Natural killer cell (primary cell): Measurements from ENCODE around the gene RBP3. TPM values are rescaled to one million over a fixed set of nuclear protein-coding genes. Genes with fewer than 3 reads are reported as not detected.

Experiments used
- ATAC-seq, 3 donors: fragments of 150-1000 bp in 2 of 3; fragments of 200-7000 bp in 1 of 3; cut with Tn5 transposase; 1 replicate in 1 of 3; 2 replicates in 2 of 3; pipeline ENCODE4 v1.10.0; 2021; ENCODE audit warnings: mild to moderate bottlenecking in 2 of 3, moderate library complexity in 2 of 3
- DNase-seq, 2 donors: peaks; one replicate each; pipeline versions ENCODE4 v3.0.0 to v3.0.0-alpha.2; 2013 to 2021; ENCODE audit warnings: mixed read lengths in 1 of 2
- H3K27ac ChIP-seq: one replicate; pipeline ENCODE4 v1.5.1; 2013; ENCODE audit warnings: mild to moderate bottlenecking, low read length
- H3K27me3 ChIP-seq: one replicate; pipeline ENCODE4 v1.6.1; 2013; ENCODE audit warnings: low read length; ENCODE audit not compliant: control insufficient read depth, insufficient read depth
- H3K36me3 ChIP-seq: one replicate; pipeline ENCODE4 v1.6.1; 2013; ENCODE audit warnings: low read length; ENCODE audit not compliant: control insufficient read depth, insufficient read depth
- H3K4me1 ChIP-seq: one replicate; pipeline ENCODE4 v1.6.1; 2013; ENCODE audit warnings: low read length; ENCODE audit not compliant: control insufficient read depth, insufficient read depth
- H3K4me3 ChIP-seq: one replicate; pipeline ENCODE4 v1.5.1; 2013; ENCODE audit warnings: low read length
- H3K9me3 ChIP-seq: one replicate; pipeline ENCODE4 v1.6.1; 2013; ENCODE audit warnings: low read length; ENCODE audit not compliant: control insufficient read depth, insufficient read depth
- H3K27ac Mint-ChIP-seq, 2 donors: one replicate each; pipeline ENCODE4 v1.8.0; 2022; ENCODE audit warnings: mild to moderate bottlenecking in 2 of 2, mixed read lengths in 2 of 2, moderate library complexity in 1 of 2
- H3K27me3 Mint-ChIP-seq, 2 donors: one replicate each; pipeline ENCODE4 v1.8.0; 2022; ENCODE audit warnings: low read depth in 2 of 2, mixed read lengths in 2 of 2
- H3K36me3 Mint-ChIP-seq: one replicate; pipeline ENCODE4 v1.8.0; 2022; ENCODE audit warnings: mixed read lengths
- H3K4me1 Mint-ChIP-seq, 2 donors: one replicate each; pipeline ENCODE4 v1.8.0; 2022; ENCODE audit warnings: mixed read lengths in 2 of 2
- H3K4me3 Mint-ChIP-seq: one replicate; pipeline ENCODE4 v1.8.0; 2022; ENCODE audit warnings: mild to moderate bottlenecking, moderate library complexity, mixed read lengths
- H3K9me3 Mint-ChIP-seq, 2 donors: one replicate each; pipeline ENCODE4 v1.8.0; 2022; ENCODE audit warnings: mixed read lengths in 2 of 2
- WGBS: methylation state at CpG from one replicate; pipeline ENCODE4 v1.1.7; 2013; ENCODE audit warnings: missing lambda C conversion rate; ENCODE audit not compliant: insufficient coverage; 5-methylcytosine and 5-hydroxymethylcytosine counted together
- intact Hi-C: fragments of 100-400 bp; cut with micrococcal nuclease; formaldehyde crosslinking; loops from one replicate; pipeline ENCODE4 v1.14.2; 2022
- total RNA-seq, 4 donors: library from RNA; stranded (reverse); fragments of 120-200 nt in 1 of 4; gene quantifications; one replicate each; pipeline versions ENCODE4 v1.2.3 to v1.2.4, GENCODE V29; 2013 to 2022
- TF ChIP-seq, protein P1 (sequence below): fragments of 200-600 bp; IDR thresholded peaks from one replicate; pipeline ENCODE4 v1.8.0; 2022; ENCODE audit warnings: antibody characterized with exemption

The RBP3 gene
- total RNA-seq, 3 donors from 2014 or later (not counting 1 experiment from before 2014, with no cell fraction given), result not detected

DNA sequence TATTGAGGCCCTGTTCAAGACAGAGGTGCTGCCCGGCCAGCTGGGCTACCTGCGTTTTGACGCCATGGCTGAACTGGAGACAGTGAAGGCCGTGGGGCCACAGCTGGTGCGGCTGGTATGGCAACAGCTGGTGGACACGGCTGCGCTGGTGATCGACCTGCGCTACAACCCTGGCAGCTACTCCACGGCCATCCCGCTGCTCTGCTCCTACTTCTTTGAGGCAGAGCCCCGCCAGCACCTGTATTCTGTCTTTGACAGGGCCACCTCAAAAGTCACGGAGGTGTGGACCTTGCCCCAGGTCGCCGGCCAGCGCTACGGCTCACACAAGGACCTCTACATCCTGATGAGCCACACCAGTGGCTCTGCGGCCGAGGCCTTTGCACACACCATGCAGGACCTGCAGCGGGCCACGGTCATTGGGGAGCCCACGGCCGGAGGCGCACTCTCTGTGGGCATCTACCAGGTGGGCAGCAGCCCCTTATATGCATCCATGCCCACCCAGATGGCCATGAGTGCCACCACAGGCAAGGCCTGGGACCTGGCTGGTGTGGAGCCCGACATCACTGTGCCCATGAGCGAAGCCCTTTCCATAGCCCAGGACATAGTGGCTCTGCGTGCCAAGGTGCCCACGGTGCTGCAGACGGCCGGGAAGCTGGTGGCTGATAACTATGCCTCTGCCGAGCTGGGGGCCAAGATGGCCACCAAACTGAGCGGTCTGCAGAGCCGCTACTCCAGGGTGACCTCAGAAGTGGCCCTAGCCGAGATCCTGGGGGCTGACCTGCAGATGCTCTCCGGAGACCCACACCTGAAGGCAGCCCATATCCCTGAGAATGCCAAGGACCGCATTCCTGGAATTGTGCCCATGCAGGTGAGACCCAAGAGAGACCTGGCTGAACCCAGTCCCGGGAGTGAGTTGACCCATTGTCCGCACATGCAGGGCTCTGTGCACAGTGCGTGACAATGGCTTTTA lies 2.8 kb downstream of the RBP3 start:
- TF ChIP-seq, protein P1, sequence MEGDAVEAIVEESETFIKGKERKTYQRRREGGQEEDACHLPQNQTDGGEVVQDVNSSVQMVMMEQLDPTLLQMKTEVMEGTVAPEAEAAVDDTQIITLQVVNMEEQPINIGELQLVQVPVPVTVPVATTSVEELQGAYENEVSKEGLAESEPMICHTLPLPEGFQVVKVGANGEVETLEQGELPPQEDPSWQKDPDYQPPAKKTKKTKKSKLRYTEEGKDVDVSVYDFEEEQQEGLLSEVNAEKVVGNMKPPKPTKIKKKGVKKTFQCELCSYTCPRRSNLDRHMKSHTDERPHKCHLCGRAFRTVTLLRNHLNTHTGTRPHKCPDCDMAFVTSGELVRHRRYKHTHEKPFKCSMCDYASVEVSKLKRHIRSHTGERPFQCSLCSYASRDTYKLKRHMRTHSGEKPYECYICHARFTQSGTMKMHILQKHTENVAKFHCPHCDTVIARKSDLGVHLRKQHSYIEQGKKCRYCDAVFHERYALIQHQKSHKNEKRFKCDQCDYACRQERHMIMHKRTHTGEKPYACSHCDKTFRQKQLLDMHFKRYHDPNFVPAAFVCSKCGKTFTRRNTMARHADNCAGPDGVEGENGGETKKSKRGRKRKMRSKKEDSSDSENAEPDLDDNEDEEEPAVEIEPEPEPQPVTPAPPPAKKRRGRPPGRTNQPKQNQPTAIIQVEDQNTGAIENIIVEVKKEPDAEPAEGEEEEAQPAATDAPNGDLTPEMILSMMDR, result no peak
- 91% methylated on average over 39 of the region's 39 CpGs for WGBS
- intact Hi-C loops, result no loop called here
- DNase-seq, result no peak
- H3K27ac ChIP-seq, result no peak overlapping the region
- no peaks in the 10 kb centered on the region for H3K4me1 ChIP-seq
- Mint-ChIP-seq H3K9me3 (no peaks in the 10 kb centered on the region), H3K27me3 (peaks cover 0 to 6% of the 10 kb centered on the region in 2 donors), H3K36me3 (no peaks in the 10 kb centered on the region), H3K4me3 (no peak overlapping the region), H3K27ac (no peak overlapping the region), H3K4me1 (no peaks in the 10 kb centered on the region)
- no peaks in the 10 kb centered on the region for H3K9me3 ChIP-seq
- H3K4me3 ChIP-seq, result no peak overlapping the region
- no peak for ATAC-seq
- no peaks in the 10 kb centered on the region for H3K27me3 ChIP-seq
- H3K36me3 ChIP-seq, result no peaks in the 10 kb centered on the region

DNA sequence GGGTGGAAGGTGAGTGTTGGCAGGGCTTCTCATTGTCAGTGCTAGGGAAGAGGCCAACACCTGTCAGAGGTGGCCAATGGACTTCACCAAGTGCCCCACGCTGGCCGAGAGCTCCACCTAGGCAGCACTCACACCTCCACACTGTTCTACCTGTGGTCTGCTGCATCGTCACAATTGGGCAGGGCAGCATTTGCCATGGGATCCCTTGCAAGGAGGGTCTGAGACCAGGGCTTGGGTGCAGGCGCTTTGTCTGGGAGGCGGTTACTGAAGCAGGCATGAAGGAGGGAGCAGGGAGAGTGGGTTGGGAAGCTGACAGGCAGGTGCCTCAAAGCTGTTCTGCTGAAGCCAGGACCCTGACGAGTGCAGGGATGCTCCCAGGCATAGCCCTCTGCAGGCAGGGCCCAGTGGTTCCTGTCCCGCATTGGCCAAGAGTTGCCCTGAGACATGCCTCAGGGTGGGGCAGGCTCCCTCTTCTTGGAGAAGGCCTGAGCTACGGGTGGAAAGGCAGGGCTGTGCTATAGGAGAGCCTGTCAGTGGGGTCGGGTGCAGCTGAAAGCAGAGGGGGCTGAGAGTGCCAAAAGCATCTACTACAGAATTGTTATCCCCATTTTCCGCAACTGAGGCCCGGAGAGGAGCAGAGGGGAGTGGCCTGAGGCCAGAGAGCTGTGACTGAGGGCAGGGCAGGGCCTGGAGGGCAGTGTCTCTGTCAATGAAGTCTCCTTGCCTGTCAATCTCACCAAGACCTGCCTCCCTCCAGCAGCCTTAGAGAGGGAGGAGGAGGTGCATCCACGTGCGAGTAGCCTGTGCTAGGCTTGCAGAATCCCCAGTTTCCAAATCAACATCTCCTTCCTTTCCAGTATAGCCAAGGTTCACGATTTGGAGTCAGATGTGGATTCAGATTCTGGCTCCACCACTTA lies 4.0 kb downstream of the RBP3 start:
- Histone ChIP-seq H3K27ac (no peak overlapping the region), H3K4me1 (no peaks in the 10 kb centered on the region), H3K4me3 (no peak overlapping the region), H3K36me3 (no peaks in the 10 kb centered on the region), H3K27me3 (no peaks in the 10 kb centered on the region), H3K9me3 (no peaks in the 10 kb centered on the region)
- TF ChIP-seq, protein P1, result no peak
- 82% methylated on average over 13 of the region's 14 CpGs for WGBS
- no peak overlapping the region for H3K4me3 Mint-ChIP-seq
- intact Hi-C loops, result no loop called here
- DNase-seq, result no peak
- no peaks in the 10 kb centered on the region for H3K4me1 Mint-ChIP-seq
- no peaks in the 10 kb centered on the region for H3K27me3 Mint-ChIP-seq
- H3K9me3 Mint-ChIP-seq, result no peaks in the 10 kb centered on the region
- H3K36me3 Mint-ChIP-seq, result no peaks in the 10 kb centered on the region
- H3K27ac Mint-ChIP-seq, result no peak overlapping the region
- ATAC-seq, result no peak

DNA sequence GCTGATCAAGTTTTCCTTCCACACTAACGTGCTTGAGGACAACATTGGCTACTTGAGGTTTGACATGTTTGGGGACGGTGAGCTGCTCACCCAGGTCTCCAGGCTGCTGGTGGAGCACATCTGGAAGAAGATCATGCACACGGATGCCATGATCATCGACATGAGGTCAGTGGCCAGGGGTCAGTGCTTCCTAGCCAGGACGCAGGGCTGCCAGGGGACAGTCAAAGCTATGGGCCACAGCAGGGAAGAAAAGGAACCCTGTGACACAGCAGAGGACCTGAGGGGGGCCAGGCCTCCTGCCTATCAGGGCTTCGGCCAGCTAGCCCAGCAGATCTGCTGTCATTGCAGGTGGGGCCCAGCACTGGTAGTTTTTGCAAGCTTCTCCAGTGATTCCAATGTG lies 5.2 kb downstream of the RBP3 start:
- no peak overlapping the region for H3K27ac Mint-ChIP-seq
- Histone ChIP-seq H3K27me3 (no peaks in the 10 kb centered on the region), H3K27ac (no peak overlapping the region), H3K9me3 (no peaks in the 10 kb centered on the region), H3K4me3 (no peak overlapping the region), H3K4me1 (no peaks in the 10 kb centered on the region), H3K36me3 (no peaks in the 10 kb centered on the region)
- ATAC-seq (no peak), DNase-seq (no peak)
- H3K4me3 Mint-ChIP-seq, result no peak overlapping the region
- no peaks in the 10 kb centered on the region for H3K36me3 Mint-ChIP-seq
- H3K9me3 Mint-ChIP-seq, result no peaks in the 10 kb centered on the region
- intact Hi-C loops, result no loop called here
- no peaks in the 10 kb centered on the region for H3K4me1 Mint-ChIP-seq
- no peaks in the 10 kb centered on the region for H3K27me3 Mint-ChIP-seq
- TF ChIP-seq, protein P1, result no peak
- 85% methylated on average over 6 of the region's 6 CpGs for WGBS
